Measurements from ENCODE around the gene CPLANE1.
"Not testable (repeated sequence)": the region's sequence is repeated elsewhere in the genome, so short reads cannot be mapped to it uniquely, and the experiment has no call there.

Gene CPLANE1

DNA sequence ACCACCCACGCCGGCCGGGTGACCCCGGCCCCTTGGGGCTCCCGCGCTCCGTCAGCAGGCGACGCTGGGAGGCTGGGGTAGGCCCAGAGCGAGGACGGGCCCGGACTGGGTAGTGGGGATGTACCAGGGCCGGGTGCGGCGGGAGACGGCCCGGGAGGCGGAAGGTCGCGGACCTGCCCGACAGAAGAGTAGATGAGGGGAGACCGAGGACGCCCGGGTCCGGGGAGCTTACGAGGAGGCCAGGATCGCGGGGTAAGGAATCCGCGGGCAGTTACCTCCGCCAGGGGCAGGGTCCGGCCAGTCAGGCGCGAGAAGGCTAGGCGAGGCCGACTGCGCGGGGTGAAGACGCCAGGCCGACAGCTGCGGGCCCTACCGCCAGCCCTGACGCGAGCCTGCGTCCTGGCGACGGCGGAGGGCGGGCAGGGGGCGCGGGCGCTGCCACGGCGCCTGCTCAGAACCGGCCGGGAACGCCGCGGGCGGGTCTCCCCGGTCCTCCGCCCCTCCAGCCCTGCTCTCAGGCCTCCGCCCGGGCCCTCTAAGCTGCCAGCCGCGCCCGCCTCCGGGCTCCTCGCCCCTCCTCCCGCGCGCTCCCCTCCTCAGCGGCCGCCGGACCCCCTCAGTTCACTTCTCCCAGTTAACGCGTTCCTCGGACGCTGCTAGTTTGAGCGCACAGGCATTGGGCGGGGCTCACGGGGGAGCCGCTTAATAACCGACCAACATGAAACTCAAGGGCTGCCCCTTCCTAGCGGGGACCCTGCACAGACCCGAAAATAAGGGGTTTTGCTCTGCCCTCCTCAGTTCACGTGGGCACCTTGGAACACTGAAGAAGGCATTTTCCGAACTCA, at the start of gene CPLANE1:
Gene CPLANE1, minus strand, starts transcription at position 407 of the 845 bp plus-strand sequence. CDS start 1,678 bp downstream, outside the sequence.
- H3K9me3 ChIP-seq (ENCODE audit: control insufficient read depth in 2 of 2, low read length in 2 of 2), result no peaks in the 10 kb centered on the region
- peaks cover 4 to 8% of the 10 kb centered on the region in 2 donors for H3K4me1 ChIP-seq (ENCODE audit: control insufficient read depth in 2 of 2, insufficient read depth in 2 of 2, low read length in 2 of 2)
- no peaks in the 10 kb centered on the region for H3K36me3 ChIP-seq (ENCODE audit: control insufficient read depth in 2 of 2, insufficient read depth in 2 of 2, low read length in 2 of 2)
- peak within 1 kb of the TSS; percentile 82 to 83 for H3K9ac ChIP-seq (ENCODE audit: low read depth in 1 of 2, low read length in 2 of 2)
- peak within 1 kb of the TSS; percentile 80 to 90 for H3K4me3 ChIP-seq (ENCODE audit: low read length in 2 of 2)
- H3K27me3 ChIP-seq (ENCODE audit: control insufficient read depth in 2 of 2, insufficient read depth in 2 of 2, low read length in 2 of 2), result no peaks in the 10 kb centered on the region
- peak within 1 kb of the TSS; percentile 63 to 82 for H3K27ac ChIP-seq (ENCODE audit: low read depth in 2 of 2, low read length in 2 of 2)

DNA sequence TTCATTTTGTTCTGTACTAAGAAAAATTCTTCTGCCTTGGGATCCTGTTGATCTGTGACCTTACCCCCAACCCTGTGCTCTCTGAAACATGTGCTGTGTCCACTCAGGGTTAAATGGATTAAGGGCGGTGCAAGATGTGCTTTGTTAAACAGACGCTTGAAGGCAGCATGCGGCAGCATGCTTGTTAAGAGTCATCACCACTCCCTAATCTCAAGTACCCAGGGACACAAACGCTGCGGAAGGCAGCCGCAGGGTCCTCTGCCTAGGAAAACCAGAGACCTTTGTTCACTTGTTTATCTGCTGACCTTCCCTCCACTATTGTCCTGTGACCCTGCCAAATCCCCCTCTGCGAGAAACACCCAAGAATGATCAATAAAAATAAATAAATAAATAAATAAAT, 47.1 kb upstream of the CPLANE1 start:
- not testable (repeated sequence) for H3K27me3 ChIP-seq (ENCODE audit: control insufficient read depth in 2 of 2, insufficient read depth in 2 of 2, low read length in 2 of 2); H3K4me3 ChIP-seq (ENCODE audit: low read length in 2 of 2); H3K27ac ChIP-seq (ENCODE audit: low read depth in 2 of 2, low read length in 2 of 2); H3K4me1 ChIP-seq (ENCODE audit: control insufficient read depth in 2 of 2, insufficient read depth in 2 of 2, low read length in 2 of 2); H3K9ac ChIP-seq (ENCODE audit: low read depth in 1 of 2, low read length in 2 of 2); H3K9me3 ChIP-seq (ENCODE audit: control insufficient read depth in 2 of 2, low read length in 2 of 2)
- H3K36me3 ChIP-seq (ENCODE audit: control insufficient read depth in 2 of 2, insufficient read depth in 2 of 2, low read length in 2 of 2), result peaks cover 27 to 43% of the 10 kb centered on the region in 2 donors

DNA sequence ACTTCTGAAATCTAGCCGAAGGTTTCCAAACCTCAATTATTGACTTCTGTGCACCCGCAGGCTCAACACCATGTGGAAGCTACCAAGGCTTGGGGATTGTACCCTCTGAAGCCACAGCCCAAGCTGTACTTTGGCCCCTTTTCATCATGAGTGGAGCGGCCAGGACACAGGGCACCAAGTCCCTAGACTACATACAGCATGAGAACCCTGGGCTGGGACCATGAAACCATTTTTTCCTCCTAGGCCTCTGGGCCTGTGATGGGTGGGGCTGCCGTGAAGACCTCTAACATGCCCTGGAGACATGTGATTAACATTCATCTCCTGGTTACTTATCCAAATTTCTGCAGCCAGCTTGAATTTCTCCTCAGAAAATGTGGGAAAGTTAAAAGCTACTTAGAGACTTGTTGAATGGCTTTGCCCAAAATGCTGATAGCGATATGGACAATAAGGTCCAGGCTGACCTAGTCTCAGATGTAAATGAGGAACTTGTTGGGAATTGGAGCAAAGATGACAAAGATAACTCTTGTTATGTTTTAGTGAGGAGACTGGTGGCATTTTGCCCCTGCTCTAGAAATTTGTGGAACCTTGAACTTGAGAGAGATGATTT, 34.1 kb upstream of the CPLANE1 start:
- Histone ChIP-seq H3K4me1 (ENCODE audit: control insufficient read depth in 2 of 2, insufficient read depth in 2 of 2, low read length in 2 of 2) (no peaks in the 10 kb centered on the region), H3K4me3 (ENCODE audit: low read length in 2 of 2) (no peak overlapping the region), H3K27me3 (ENCODE audit: control insufficient read depth in 2 of 2, insufficient read depth in 2 of 2, low read length in 2 of 2) (no peaks in the 10 kb centered on the region), H3K36me3 (ENCODE audit: control insufficient read depth in 2 of 2, insufficient read depth in 2 of 2, low read length in 2 of 2) (no peaks in the 10 kb centered on the region), H3K9ac (ENCODE audit: low read depth in 1 of 2, low read length in 2 of 2) (no peak overlapping the region), H3K27ac (ENCODE audit: low read depth in 2 of 2, low read length in 2 of 2) (no peak overlapping the region), H3K9me3 (ENCODE audit: control insufficient read depth in 2 of 2, low read length in 2 of 2) (no peaks in the 10 kb centered on the region)

DNA sequence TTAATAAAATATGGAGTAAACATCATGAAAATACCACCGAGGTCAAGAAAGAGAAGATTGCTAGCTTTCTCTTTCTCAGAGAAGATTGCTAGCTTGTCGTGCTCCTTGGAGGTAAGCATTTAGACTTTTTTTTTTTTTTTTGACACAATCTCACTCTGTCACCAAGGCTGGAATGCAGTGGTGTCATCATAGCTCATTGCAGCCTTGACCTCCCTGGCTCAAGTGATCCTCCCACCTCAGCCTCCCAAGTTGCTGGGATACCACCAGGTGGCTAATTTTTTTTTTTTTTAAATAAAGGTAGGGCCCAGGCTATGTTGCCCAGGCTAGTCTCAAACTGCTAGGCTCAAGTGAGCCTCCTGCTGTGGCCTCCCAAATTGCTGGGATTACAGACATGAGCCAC, 26.3 kb upstream of the CPLANE1 start:
- no peaks in the 10 kb centered on the region for H3K4me1 ChIP-seq (ENCODE audit: control insufficient read depth in 2 of 2, insufficient read depth in 2 of 2, low read length in 2 of 2)
- no peaks in the 10 kb centered on the region for H3K27me3 ChIP-seq (ENCODE audit: control insufficient read depth in 2 of 2, insufficient read depth in 2 of 2, low read length in 2 of 2)
- H3K27ac ChIP-seq (ENCODE audit: low read depth in 2 of 2, low read length in 2 of 2), result no peak overlapping the region
- H3K36me3 ChIP-seq (ENCODE audit: control insufficient read depth in 2 of 2, insufficient read depth in 2 of 2, low read length in 2 of 2), result no peaks in the 10 kb centered on the region
- H3K9ac ChIP-seq (ENCODE audit: low read depth in 1 of 2, low read length in 2 of 2), result no peak overlapping the region
- no peak overlapping the region for H3K4me3 ChIP-seq (ENCODE audit: low read length in 2 of 2)
- H3K9me3 ChIP-seq (ENCODE audit: control insufficient read depth in 2 of 2, low read length in 2 of 2), result no peaks in the 10 kb centered on the region

DNA sequence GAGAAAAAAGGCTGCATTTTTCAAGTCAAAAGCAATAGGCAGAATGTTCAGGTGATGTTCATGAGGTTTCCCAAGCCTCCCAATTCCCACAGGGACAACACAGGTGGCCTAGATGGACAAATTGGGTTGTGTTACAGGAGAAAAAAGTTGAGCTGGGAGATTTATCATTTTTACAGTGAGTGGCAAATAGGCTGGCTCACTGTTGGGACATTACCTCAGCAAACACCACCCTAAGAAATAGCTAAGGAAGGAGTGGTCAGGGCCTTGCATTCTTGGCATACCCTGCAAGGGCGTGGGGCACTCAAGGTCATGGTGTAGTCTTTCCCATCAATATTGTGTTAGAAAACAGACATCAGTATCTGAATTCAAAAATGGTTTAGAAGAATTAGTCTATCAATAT, 23.3 kb upstream of the CPLANE1 start:
- peaks cover 0 to 4% of the 10 kb centered on the region in 2 donors for H3K9me3 ChIP-seq (ENCODE audit: control insufficient read depth in 2 of 2, low read length in 2 of 2)
- H3K4me1 ChIP-seq (ENCODE audit: control insufficient read depth in 2 of 2, insufficient read depth in 2 of 2, low read length in 2 of 2), result no peaks in the 10 kb centered on the region
- H3K27ac ChIP-seq (ENCODE audit: low read depth in 2 of 2, low read length in 2 of 2), result no peak overlapping the region
- H3K4me3 ChIP-seq (ENCODE audit: low read length in 2 of 2), result no peak overlapping the region
- H3K27me3 ChIP-seq (ENCODE audit: control insufficient read depth in 2 of 2, insufficient read depth in 2 of 2, low read length in 2 of 2), result no peaks in the 10 kb centered on the region
- H3K36me3 ChIP-seq (ENCODE audit: control insufficient read depth in 2 of 2, insufficient read depth in 2 of 2, low read length in 2 of 2), result no peaks in the 10 kb centered on the region
- H3K9ac ChIP-seq (ENCODE audit: low read depth in 1 of 2, low read length in 2 of 2), result no peak overlapping the region

DNA sequence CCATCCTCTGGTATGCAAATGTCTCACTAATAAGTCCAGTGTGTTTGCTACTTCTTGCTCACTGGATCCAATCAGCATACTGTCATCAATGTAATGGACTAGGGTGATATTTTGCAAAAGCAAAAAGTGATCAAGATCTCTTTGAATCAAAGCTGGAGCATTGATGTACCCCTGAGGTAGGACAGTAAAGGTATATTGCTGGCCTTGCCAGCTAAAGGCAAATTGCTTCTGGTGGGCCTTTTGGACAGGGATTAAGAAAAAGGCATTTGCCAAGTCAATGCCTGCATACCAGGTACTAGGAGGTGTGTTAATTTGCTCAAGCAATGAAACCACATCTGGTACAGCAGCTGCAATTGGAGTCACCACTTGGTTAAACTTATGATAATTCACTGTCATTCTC, 18.9 kb upstream of the CPLANE1 start:
- H3K9ac ChIP-seq (ENCODE audit: low read depth in 1 of 2, low read length in 2 of 2); H3K4me3 ChIP-seq (ENCODE audit: low read length in 2 of 2); H3K9me3 ChIP-seq (ENCODE audit: control insufficient read depth in 2 of 2, low read length in 2 of 2); H3K27ac ChIP-seq (ENCODE audit: low read depth in 2 of 2, low read length in 2 of 2); H3K27me3 ChIP-seq (ENCODE audit: control insufficient read depth in 2 of 2, insufficient read depth in 2 of 2, low read length in 2 of 2); H3K4me1 ChIP-seq (ENCODE audit: control insufficient read depth in 2 of 2, insufficient read depth in 2 of 2, low read length in 2 of 2); H3K36me3 ChIP-seq (ENCODE audit: control insufficient read depth in 2 of 2, insufficient read depth in 2 of 2, low read length in 2 of 2): not testable (repeated sequence)

DNA sequence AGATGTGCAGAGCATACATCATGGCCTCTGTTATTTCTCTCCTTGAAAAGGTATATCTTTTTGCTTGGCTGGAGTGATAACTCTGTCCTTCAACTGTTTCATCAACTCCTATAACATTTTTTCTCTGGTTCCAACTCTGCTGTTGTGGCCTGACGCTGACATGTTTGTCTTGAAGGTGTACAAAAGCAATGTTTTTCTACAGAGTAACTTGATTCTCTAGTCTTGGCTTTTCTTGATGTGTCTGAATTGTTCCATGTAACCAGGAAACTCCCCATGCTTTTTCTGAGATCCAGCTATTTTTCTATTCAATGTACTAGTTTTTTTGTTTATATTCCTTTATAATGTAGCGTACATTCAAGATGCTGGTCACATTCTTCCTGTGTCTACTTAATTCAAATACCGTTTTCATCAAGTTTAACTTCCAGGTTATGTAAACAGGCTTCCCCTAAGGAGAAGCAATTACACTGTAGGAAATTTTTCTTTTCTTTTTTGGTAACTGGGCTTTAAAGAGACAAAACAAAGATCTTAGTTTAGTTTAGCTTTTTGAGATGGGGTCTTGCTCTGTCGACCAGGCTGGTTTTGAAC, 6.7 kb upstream of the CPLANE1 start:
- H3K9ac ChIP-seq (ENCODE audit: low read depth in 1 of 2, low read length in 2 of 2), result no peak overlapping the region
- no peaks in the 10 kb centered on the region for H3K4me1 ChIP-seq (ENCODE audit: control insufficient read depth in 2 of 2, insufficient read depth in 2 of 2, low read length in 2 of 2)
- H3K4me3 ChIP-seq (ENCODE audit: low read length in 2 of 2), result no peak overlapping the region
- H3K27ac ChIP-seq (ENCODE audit: low read depth in 2 of 2, low read length in 2 of 2), result no peak overlapping the region
- H3K9me3 ChIP-seq (ENCODE audit: control insufficient read depth in 2 of 2, low read length in 2 of 2), result peaks cover 0 to 4% of the 10 kb centered on the region in 2 donors
- H3K36me3 ChIP-seq (ENCODE audit: control insufficient read depth in 2 of 2, insufficient read depth in 2 of 2, low read length in 2 of 2), result no peaks in the 10 kb centered on the region
- H3K27me3 ChIP-seq (ENCODE audit: control insufficient read depth in 2 of 2, insufficient read depth in 2 of 2, low read length in 2 of 2), result no peaks in the 10 kb centered on the region

DNA sequence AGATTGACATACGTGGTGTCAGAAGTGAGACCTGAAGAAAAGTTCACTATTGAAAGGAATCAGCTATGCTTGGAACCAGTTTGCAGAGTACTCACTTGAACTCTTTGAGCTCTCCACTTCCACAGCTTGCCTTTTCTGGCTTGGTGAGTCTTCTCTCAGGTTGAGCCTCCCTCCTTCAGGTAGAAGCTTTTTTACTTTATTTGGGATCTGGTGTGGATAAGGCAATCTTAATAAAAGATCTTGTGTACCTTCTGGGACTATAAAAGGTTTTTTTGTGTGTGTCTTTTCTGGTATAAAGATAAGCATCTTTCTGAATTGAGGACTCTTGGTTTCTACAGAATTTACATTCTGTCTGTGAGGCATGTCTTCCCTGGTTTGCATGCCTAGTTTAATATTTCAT, 5.4 kb upstream of the CPLANE1 start:
- Histone ChIP-seq H3K4me3 (ENCODE audit: low read length in 2 of 2) (no peak overlapping the region), H3K4me1 (ENCODE audit: control insufficient read depth in 2 of 2, insufficient read depth in 2 of 2, low read length in 2 of 2) (peaks cover 0 to 3% of the 10 kb centered on the region in 2 donors), H3K9ac (ENCODE audit: low read depth in 1 of 2, low read length in 2 of 2) (no peak overlapping the region), H3K36me3 (ENCODE audit: control insufficient read depth in 2 of 2, insufficient read depth in 2 of 2, low read length in 2 of 2) (no peaks in the 10 kb centered on the region), H3K27ac (ENCODE audit: low read depth in 2 of 2, low read length in 2 of 2) (no peak overlapping the region), H3K27me3 (ENCODE audit: control insufficient read depth in 2 of 2, insufficient read depth in 2 of 2, low read length in 2 of 2) (no peaks in the 10 kb centered on the region), H3K9me3 (ENCODE audit: control insufficient read depth in 2 of 2, low read length in 2 of 2) (peaks cover 0 to 4% of the 10 kb centered on the region in 2 donors)

DNA sequence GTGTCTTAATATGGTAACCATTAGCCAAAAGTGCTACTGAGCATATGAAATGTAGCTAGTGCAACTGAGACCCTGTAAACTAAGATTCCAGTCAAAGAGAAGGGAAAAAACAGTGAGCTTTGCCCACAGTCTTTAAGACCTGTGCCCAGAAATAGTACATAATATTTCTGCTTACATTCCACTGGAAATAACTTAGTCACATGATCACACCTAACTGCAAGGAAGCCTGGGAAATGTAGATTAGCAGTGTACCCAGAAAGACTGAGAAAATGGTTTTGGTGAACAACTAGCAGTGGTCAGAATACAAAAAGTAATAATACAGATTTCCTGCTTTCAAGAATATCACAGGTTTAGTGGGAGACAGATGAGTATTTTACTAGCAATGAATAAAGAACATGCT, 2.5 kb upstream of the CPLANE1 start:
- peaks cover 4 to 8% of the 10 kb centered on the region in 2 donors for H3K4me1 ChIP-seq (ENCODE audit: control insufficient read depth in 2 of 2, insufficient read depth in 2 of 2, low read length in 2 of 2)
- no peaks in the 10 kb centered on the region for H3K27me3 ChIP-seq (ENCODE audit: control insufficient read depth in 2 of 2, insufficient read depth in 2 of 2, low read length in 2 of 2)
- H3K36me3 ChIP-seq (ENCODE audit: control insufficient read depth in 2 of 2, insufficient read depth in 2 of 2, low read length in 2 of 2), result no peaks in the 10 kb centered on the region
- H3K9ac ChIP-seq (ENCODE audit: low read depth in 1 of 2, low read length in 2 of 2), result no peak overlapping the region
- H3K27ac ChIP-seq (ENCODE audit: low read depth in 2 of 2, low read length in 2 of 2), result no peak overlapping the region
- H3K4me3 ChIP-seq (ENCODE audit: low read length in 2 of 2), result no peak overlapping the region
- H3K9me3 ChIP-seq (ENCODE audit: control insufficient read depth in 2 of 2, low read length in 2 of 2), result peaks cover 0 to 4% of the 10 kb centered on the region in 2 donors

DNA sequence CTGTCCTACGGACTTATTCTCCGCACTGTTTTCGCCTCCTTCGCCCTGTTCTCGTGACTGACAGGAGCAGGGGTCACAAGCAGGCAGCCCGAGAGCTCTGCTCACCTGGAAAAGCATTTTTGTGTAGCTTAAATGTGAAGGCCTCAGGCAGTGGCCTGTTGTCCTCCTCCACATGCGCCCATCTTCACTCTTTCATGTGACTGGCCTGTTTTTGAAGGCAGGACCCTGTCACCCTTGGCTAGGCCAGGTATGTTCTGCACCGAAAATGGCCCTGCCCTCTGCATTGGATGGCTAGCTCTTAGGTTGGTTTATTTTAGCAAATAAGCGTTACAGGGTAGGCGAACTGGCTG, 614 bp upstream of the CPLANE1 start:
- Histone ChIP-seq H3K9ac (ENCODE audit: low read depth in 1 of 2, low read length in 2 of 2) (peak overlapping the region; percentile 82 to 83), H3K4me1 (ENCODE audit: control insufficient read depth in 2 of 2, insufficient read depth in 2 of 2, low read length in 2 of 2) (peaks cover 4 to 8% of the 10 kb centered on the region in 2 donors), H3K27ac (ENCODE audit: low read depth in 2 of 2, low read length in 2 of 2) (peak overlapping the region; percentile 63 to 82), H3K9me3 (ENCODE audit: control insufficient read depth in 2 of 2, low read length in 2 of 2) (peaks cover 0 to 4% of the 10 kb centered on the region in 2 donors), H3K36me3 (ENCODE audit: control insufficient read depth in 2 of 2, insufficient read depth in 2 of 2, low read length in 2 of 2) (no peaks in the 10 kb centered on the region), H3K27me3 (ENCODE audit: control insufficient read depth in 2 of 2, insufficient read depth in 2 of 2, low read length in 2 of 2) (no peaks in the 10 kb centered on the region), H3K4me3 (ENCODE audit: low read length in 2 of 2) (peak overlapping the region; percentile 80 to 90)
